Suppressor macrophage treated with lipopolysaccharide for 4 hours (primary cell): ENCODE data around the gene GPC2.
A peak's percentile ranks its signal among the peaks of the same experiment; 100 is the strongest.

Experiments used
- DNase-seq: peaks from one replicate; pipeline ENCODE4 v3.0.0-alpha.2; 2020

The GPC2 gene

GRCh38 chr7:100166970-100167911 is 9.9 kb downstream of the GPC2 start:
- no peak for DNase-seq

- DNase-seq, result no peak
Measured at GRCh38 chr7:100166317-100166940, 10.8 kb downstream of the GPC2 start.

GRCh38 chr7:100163871-100164270 is 13.3 kb downstream of the GPC2 start:
- no peak for DNase-seq

GRCh38 chr7:100163006-100163531 is 14.1 kb downstream of the GPC2 start:
- DNase-seq, result no peak

- DNase-seq, result no peak
Measured at GRCh38 chr7:100160067-100160466, 17.1 kb downstream of the GPC2 start.

GRCh38 chr7:100159099-100159623 is 18.0 kb downstream of the GPC2 start:
- DNase-seq, result no peak

GRCh38 chr7:100158229-100159098 is 18.7 kb downstream of the GPC2 start, which contains the start of gene TRAPPC14:
Gene TRAPPC14, minus strand, starts transcription at chr7:100158723. Its CDS starts 224 bp downstream, at chr7:100158499.
- peak; percentile 86 for DNase-seq

- peak; percentile 53 for DNase-seq
Measured at GRCh38 chr7:100157334-100158228, 19.6 kb downstream of the GPC2 start.

- no peak for DNase-seq
Measured at GRCh38 chr7:100157069-100157333, 20.2 kb downstream of the GPC2 start.

GRCh38 chr7:100156331-100157068 is 20.7 kb downstream of the GPC2 start:
- DNase-seq, result peak; percentile 25

GRCh38 chr7:100155553-100156317 is 21.4 kb downstream of the GPC2 start:
- DNase-seq, result no peak

GRCh38 chr7:100154651-100155491 is 22.3 kb downstream of the GPC2 start:
- no peak for DNase-seq

- no peak for DNase-seq
Measured at GRCh38 chr7:100153708-100154535, 23.3 kb downstream of the GPC2 start.

GRCh38 chr7:100152937-100153666 is 24.1 kb downstream of the GPC2 start:
- no peak for DNase-seq

GRCh38 chr7:100152404-100152803 is 24.8 kb downstream of the GPC2 start:
- DNase-seq, result peak; percentile 75

GRCh38 chr7:100148559-100149328 is 28.4 kb downstream of the GPC2 start, which contains the start of gene LAMTOR4:
Gene LAMTOR4, plus strand, starts transcription at chr7:100148918. Its CDS starts 55 bp downstream, at chr7:100148973.
- peak; percentile 99 for DNase-seq

- no peak for DNase-seq
Measured at GRCh38 chr7:100148225-100148558, 29.0 kb downstream of the GPC2 start.
